IPS-NIHi7 (cell line): ENCODE data around the gene ARHGAP6.

Source experiments
- DNase-seq: peaks from one replicate; pipeline ENCODE4 v3.0.0; 2012; ENCODE audit warnings: mixed read lengths; ENCODE audit errors: extremely low spot score

ARHGAP6 gene

GRCh38 chrX:11424903-11425674 is 240.6 kb downstream of the ARHGAP6 start:
- DNase-seq: no peak

- no peak for DNase-seq
Observed at GRCh38 chrX:11423949-11424348, 241.8 kb downstream of the ARHGAP6 start.

GRCh38 chrX:11423362-11423818 is 242.3 kb downstream of the ARHGAP6 start:
- no peak for DNase-seq

GRCh38 chrX:11422525-11422857 is 243.2 kb downstream of the ARHGAP6 start:
- DNase-seq: no peak

- no peak for DNase-seq
Observed at GRCh38 chrX:11421805-11422524, 243.8 kb downstream of the ARHGAP6 start.

- DNase-seq: no peak
Observed at GRCh38 chrX:11420851-11421250, 244.9 kb downstream of the ARHGAP6 start.

- no peak for DNase-seq
Observed at GRCh38 chrX:11419102-11419501, 246.6 kb downstream of the ARHGAP6 start.

GRCh38 chrX:11416600-11416999 is 249.1 kb downstream of the ARHGAP6 start:
- DNase-seq: no peak

GRCh38 chrX:11414091-11414490 is 251.6 kb downstream of the ARHGAP6 start:
- DNase-seq: no peak

- DNase-seq: no peak
Observed at GRCh38 chrX:11412715-11413623, 252.8 kb downstream of the ARHGAP6 start.

- no peak for DNase-seq
Observed at GRCh38 chrX:11409957-11410356, 255.8 kb downstream of the ARHGAP6 start.

- no peak for DNase-seq
Observed at GRCh38 chrX:11408783-11409182, 256.9 kb downstream of the ARHGAP6 start.

- DNase-seq: no peak
Observed at GRCh38 chrX:11408109-11408405, 257.7 kb downstream of the ARHGAP6 start.

- DNase-seq: no peak
Observed at GRCh38 chrX:11407331-11408108, 258.2 kb downstream of the ARHGAP6 start.

GRCh38 chrX:11406109-11406765 is 259.5 kb downstream of the ARHGAP6 start:
- no peak for DNase-seq

- DNase-seq: no peak
Observed at GRCh38 chrX:11403631-11404030, 262.1 kb downstream of the ARHGAP6 start.

GRCh38 chrX:11401966-11402365 is 263.8 kb downstream of the ARHGAP6 start:
- DNase-seq: no peak

- no peak for DNase-seq
Observed at GRCh38 chrX:11399489-11400094, 266.1 kb downstream of the ARHGAP6 start.

- DNase-seq: no peak
Observed at GRCh38 chrX:11398785-11399184, 266.9 kb downstream of the ARHGAP6 start.

- DNase-seq: no peak
Observed at GRCh38 chrX:11398139-11398538, 267.6 kb downstream of the ARHGAP6 start.

- no peak for DNase-seq
Observed at GRCh38 chrX:11397680-11398079, 268.0 kb downstream of the ARHGAP6 start.
